IMR-90 (cell line): ENCODE data around the gene EHF. TPM values are rescaled to one million over a fixed set of nuclear protein-coding genes. Genes with fewer than 3 reads are reported as not detected.

Experiments used
- ATAC-seq: fragments of 200-7000 bp; cut with Tn5 transposase; 2 replicates; pipeline ENCODE4 v1.9.1; 2020; ENCODE audit warnings: low read depth, mild to moderate bottlenecking, moderate library complexity
- BruUV-seq: library from RNA; stranded (reverse); fragments of 400-500 nt; replicated peaks from 2 replicates; lab custom pipeline; 2021; lab: Mats Ljungman, UMichigan
- CTCF ChIA-PET: fragments of 300-600 bp; formaldehyde crosslinking; extraction: SDS; loops from one replicate; lab custom pipeline; 2021; ENCODE audit warnings: antibody characterized with exemption; lab: Yijun Ruan, JAX
- POLR2A ChIA-PET: fragments of 300-600 bp; sonication (Branson Sonifier 250); formaldehyde crosslinking; loops from one replicate; lab custom pipeline; 2022; ENCODE audit warnings: antibody characterized with exemption; ENCODE audit not compliant: unreplicated experiment; lab: Charles Lee
- DNase-seq: peaks from one replicate; pipeline ENCODE4 v3.0.0; 2013
- H2AFZ ChIP-seq: replicated peaks from 2 replicates; pipeline ENCODE3; 2013; ENCODE audit warnings: low read length, mild to moderate bottlenecking; ENCODE audit not compliant: poor library complexity
- H2AK5ac ChIP-seq: 2 replicates; pipeline ENCODE4 v1.6.1; 2013; ENCODE audit warnings: low read depth, low read length, inconsistent platforms
- H2AK9ac ChIP-seq: replicated peaks from 2 replicates; pipeline ENCODE3; 2013; ENCODE audit warnings: mild to moderate bottlenecking, low read depth, low read length, moderate library complexity; ENCODE audit not compliant: poor library complexity
- H2BK120ac ChIP-seq: 2 replicates; pipeline ENCODE4 v1.6.1; 2013; ENCODE audit warnings: low read depth, low read length, inconsistent platforms
- H2BK15ac ChIP-seq: 3 replicates; pipeline ENCODE4 v1.6.1; 2013; ENCODE audit warnings: low read depth, low read length, inconsistent platforms
- H2BK20ac ChIP-seq: 2 replicates; pipeline ENCODE4 v1.6.1; 2013; ENCODE audit warnings: low read depth, mild to moderate bottlenecking, inconsistent platforms, low read length, moderate library complexity
- H2BK5ac ChIP-seq: 2 replicates; pipeline ENCODE4 v1.6.1; 2013; ENCODE audit warnings: mild to moderate bottlenecking, low read depth, low read length, inconsistent platforms; ENCODE audit not compliant: poor library complexity, severe bottlenecking
- H3K14ac ChIP-seq: replicated peaks from 2 replicates; pipeline ENCODE4 v1.6.1; 2013; ENCODE audit warnings: low read depth, low read length, inconsistent platforms
- H3K18ac ChIP-seq: 2 replicates; pipeline ENCODE4 v1.6.1; 2013; ENCODE audit warnings: low read depth, low read length, control low read depth
- H3K23ac ChIP-seq: 2 replicates; pipeline ENCODE4 v1.6.1; 2013; ENCODE audit warnings: low read depth, low read length, inconsistent platforms
- H3K27ac ChIP-seq: 2 replicates; pipeline ENCODE4 v1.5.1; 2013; ENCODE audit warnings: mild to moderate bottlenecking, control low read depth, low read length; ENCODE audit not compliant: insufficient read depth
- H3K27me3 ChIP-seq: 2 replicates; pipeline ENCODE4 v1.6.1; 2013; ENCODE audit warnings: low read length; ENCODE audit not compliant: control insufficient read depth, insufficient read depth
- H3K36me3 ChIP-seq: 2 replicates; pipeline ENCODE4 v1.6.1; 2013; ENCODE audit warnings: low read length, mixed read lengths; ENCODE audit not compliant: control insufficient read depth, insufficient read depth
- H3K4ac ChIP-seq: 2 replicates; pipeline ENCODE4 v1.6.1; 2013; ENCODE audit warnings: low read depth, low read length, inconsistent platforms
- H3K4me1 ChIP-seq: 2 replicates; pipeline ENCODE4 v1.6.1; 2013; ENCODE audit warnings: low read length, mixed read lengths; ENCODE audit not compliant: control insufficient read depth, insufficient read depth
- H3K4me2 ChIP-seq: 2 replicates; pipeline ENCODE4 v1.6.1; 2013; ENCODE audit warnings: low read depth, mild to moderate bottlenecking, control low read depth, low read length, moderate library complexity
- H3K4me3 ChIP-seq: 2 replicates; pipeline ENCODE4 v1.5.1; 2013; ENCODE audit warnings: low read depth, mild to moderate bottlenecking, control low read depth, low read length, moderate library complexity; ENCODE audit not compliant: insufficient read depth
- H3K56ac ChIP-seq: 2 replicates; pipeline ENCODE4 v1.6.1; 2013; ENCODE audit warnings: low read length, inconsistent platforms; ENCODE audit not compliant: insufficient read depth; ENCODE audit errors: extremely low read depth
- H3K79me1 ChIP-seq, 2 experiments: 2 replicates each; pipeline ENCODE4 v1.6.1; 2013; ENCODE audit warnings: low read length in 2 of 2, inconsistent platforms in 1 of 2, low read depth in 1 of 2
- H3K9ac ChIP-seq: 2 replicates; pipeline ENCODE4 v1.6.1; 2013; ENCODE audit warnings: low read depth, low read length, control low read depth
- H3K9me1 ChIP-seq: 2 replicates; pipeline ENCODE4 v1.6.1; 2013; ENCODE audit warnings: low read length, inconsistent platforms; ENCODE audit not compliant: insufficient read depth
- H3K9me3 ChIP-seq: 2 replicates; pipeline ENCODE4 v1.6.1; 2013; ENCODE audit warnings: low read length; ENCODE audit not compliant: control insufficient read depth, insufficient read depth
- H4K20me1 ChIP-seq: 2 replicates; pipeline ENCODE4 v1.6.1; 2013; ENCODE audit warnings: low read length, inconsistent platforms; ENCODE audit not compliant: insufficient read depth
- H4K5ac ChIP-seq: 2 replicates; pipeline ENCODE4 v1.6.1; 2013; ENCODE audit warnings: mild to moderate bottlenecking, low read depth, low read length, control low read depth
- H4K8ac ChIP-seq, 2 experiments: 2 replicates each; pipeline ENCODE4 v1.6.1; 2013; ENCODE audit warnings: low read depth in 2 of 2, low read length in 2 of 2, control low read depth in 1 of 2, inconsistent platforms in 1 of 2
- H4K91ac ChIP-seq: 2 replicates; pipeline ENCODE4 v1.6.1; 2013; ENCODE audit warnings: low read depth, low read length, inconsistent platforms; ENCODE audit not compliant: insufficient read depth
- MAFK ChIP-seq: IDR thresholded peaks from 2 replicates; pipeline ENCODE4 v1.6.1; 2012; ENCODE audit warnings: low read depth, low read length, improper control_type of control experiment
- MAZ ChIP-seq: IDR thresholded peaks from 2 replicates; pipeline ENCODE4 v1.6.1; 2012; ENCODE audit warnings: low read depth, mild to moderate bottlenecking, low read length, improper control_type of control experiment, moderate library complexity, borderline replicate concordance
- POLR2A ChIP-seq: IDR thresholded peaks from 2 replicates; pipeline ENCODE4 v1.6.1; 2012; ENCODE audit warnings: mild to moderate bottlenecking, low read depth, low read length
- RFX5 ChIP-seq: IDR thresholded peaks from 2 replicates; pipeline ENCODE4 v1.8.0; 2012; ENCODE audit warnings: low read depth, mild to moderate bottlenecking, low read length, moderate library complexity
- SMC3 ChIP-seq: fragments of 150-350 bp; IDR thresholded peaks from 2 replicates; pipeline ENCODE4 v1.6.1; 2016; ENCODE audit warnings: low read depth, mild to moderate bottlenecking, antibody characterized with exemption, low read length, moderate library complexity
- WGBS, 2 experiments: methylation state at CpG; one replicate each; pipeline versions ENCODE4 v1.1.5 to v1.1.7; 2013; ENCODE audit warnings: missing lambda C conversion rate in 2 of 2; ENCODE audit not compliant: insufficient read length in 1 of 2; ENCODE audit errors: extremely low coverage in 2 of 2; 5-methylcytosine and 5-hydroxymethylcytosine counted together
- dilution Hi-C: fragments of 300-500 bp; cut with HindIII; formaldehyde crosslinking; loops from one replicate; pipeline ENCODE4 v1.14.3; 2018; ENCODE audit warnings: low sequenced_read_pairs; ENCODE audit not compliant: unreplicated experiment
- in situ Hi-C: fragments of 300-500 bp; cut with MboI; formaldehyde crosslinking; loops from 3 replicates; pipeline ENCODE4 v1.14.3; 2019; ENCODE audit warnings: low sequenced_read_pairs, inconsistent platforms, mixed read lengths
- intact Hi-C: fragments of 100-400 bp; cut with micrococcal nuclease; formaldehyde crosslinking; loops from 2 replicates; pipeline ENCODE4 v1.10.0; 2022
- polyA plus RNA-seq, 3 experiments: library from polyadenylated mRNA; depleted of rRNA; stranded (reverse); fragments of >200 nt; gene quantifications; 2 replicates each; pipeline ENCODE4 v1.2.3, GENCODE V29; 2012; ENCODE audit warnings: low replicate concordance in 1 of 3
- total RNA-seq: library from RNA; depleted of rRNA; stranded (reverse); fragments of >200 nt; gene quantifications from 2 replicates; pipeline ENCODE4 v1.2.3, GENCODE V29; 2012

Gene EHF
- total and polyA plus RNA-seq, 2 of the 4 experiments (the other 2 are of a cell fraction), result under 0.01 TPM; not detected in 1

DNA sequence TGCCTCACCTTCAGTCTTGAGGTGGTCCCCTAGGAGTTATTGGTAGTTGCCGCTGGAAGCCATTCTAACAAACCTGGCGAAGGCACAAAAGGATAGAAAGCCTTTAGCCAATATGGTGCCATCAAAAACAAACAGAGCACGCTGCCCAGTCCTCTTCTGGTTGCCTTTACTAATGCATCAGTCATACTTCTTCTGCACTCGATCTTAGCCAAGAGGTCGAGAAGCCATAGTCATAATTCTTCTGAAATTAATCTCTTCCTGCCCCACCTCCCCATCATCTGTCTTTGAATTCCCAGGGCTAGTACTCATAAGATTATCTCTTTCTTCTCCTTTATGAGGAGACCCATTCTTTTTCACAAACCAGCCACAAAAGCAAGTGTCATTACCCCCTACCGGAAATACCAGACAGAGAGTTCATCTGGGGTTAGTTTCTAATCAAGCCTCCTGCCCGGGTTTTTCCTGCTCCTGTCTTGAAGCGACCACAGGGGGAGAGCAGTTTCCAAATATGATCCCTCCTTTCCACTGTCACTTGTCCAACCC, 21.4 kb upstream of the EHF start (continued):
- TF ChIP-seq RFX5, result no peak

DNA sequence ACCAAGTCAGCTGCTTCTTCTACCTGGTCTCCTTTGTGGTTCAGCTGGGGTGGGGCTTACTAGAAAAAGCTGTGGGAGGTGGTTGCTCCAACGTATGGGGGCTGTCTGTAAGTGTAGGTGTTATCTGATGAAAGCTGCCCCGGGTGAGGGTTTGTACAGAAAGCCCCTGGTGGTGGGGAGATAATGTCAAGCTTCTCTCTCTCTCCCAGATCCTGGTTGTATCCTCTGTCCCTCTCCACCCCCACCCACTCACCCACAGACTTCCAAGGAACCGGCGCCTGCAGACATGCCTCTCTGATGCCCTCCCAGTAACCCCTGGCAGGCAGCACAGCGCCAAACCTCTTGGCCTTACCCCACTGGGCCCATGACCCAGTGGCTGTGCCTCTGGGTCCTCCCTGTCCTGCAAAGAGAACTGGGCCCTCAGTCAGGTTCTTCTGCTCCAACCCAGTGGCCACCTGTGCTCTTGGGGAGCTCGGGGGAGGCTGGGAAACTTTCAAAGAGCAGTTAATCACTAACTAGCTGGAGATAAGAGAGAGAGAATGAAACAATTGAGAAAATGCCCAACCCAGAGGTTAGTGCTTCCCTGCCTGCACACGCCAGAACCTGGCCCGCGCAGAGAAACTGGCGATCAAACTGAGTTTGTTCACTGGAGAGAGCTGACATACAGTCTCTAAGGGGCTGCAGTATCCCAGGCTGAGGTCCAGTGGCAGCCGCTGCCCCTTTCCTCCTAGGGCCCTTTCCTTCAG, 20.4 kb upstream of the EHF start:
- ATAC-seq, result 0 out of 2 replicates have a peak, but pooled peaks have one; percentile 4
- peak overlapping the region; percentile 98 for H2BK20ac ChIP-seq
- peak; percentile 8 for DNase-seq
- no peak overlapping the region for H3K4me3 ChIP-seq
- 0 out of 2 replicates have a peak overlapping the region, but pooled peaks have one; percentile 26 for H3K9ac ChIP-seq
- peak overlapping the region; percentile 100 for H2AK5ac ChIP-seq
- H4K20me1 ChIP-seq, result no peaks in the 10 kb centered on the region
- H4K91ac ChIP-seq, result peak overlapping the region; percentile 99
- peak overlapping the region; percentile 53 for H3K27ac ChIP-seq
- H3K4me1 ChIP-seq, result peaks cover 18% of the 10 kb centered on the region
- peaks cover 0 to 3% of the 10 kb centered on the region in 2 experiments; a peak in 1 of 4 replicates for H3K79me1 ChIP-seq
- WGBS, 2 experiments, result 45% methylated on average over 3 of the region's 11 CpGs; no CpG with 5 or more reads in 1 of the 2 experiments
- H3K9me3 ChIP-seq, result no peaks in the 10 kb centered on the region; the same call in 1 of the 2 replicates
- TF ChIP-seq MAZ, result no peak
- TF ChIP-seq SMC3, result no peak
- TF ChIP-seq POLR2A, result no peak
- no peak for TF ChIP-seq MAFK
- BruUV-seq, result no TSS peak
- peaks cover 14% of the 10 kb centered on the region for H3K9me1 ChIP-seq
- H3K36me3 ChIP-seq, result no peaks in the 10 kb centered on the region
- peak overlapping the region; percentile 73 for H3K56ac ChIP-seq
- POLR2A ChIA-PET, result no interaction called here
- dilution Hi-C loops (no loop called here), in situ Hi-C loops (no loop called here), intact Hi-C loops (no loop called here)
- CTCF ChIA-PET, result interaction anchor here (0.9 to 1.1 kb wide), 2 partner anchors 14 to 222 kb away, joined by 3 to 6 read pairs; no protein-coding TSS in a partner anchor
- peak overlapping the region; percentile 68 for H4K5ac ChIP-seq
- peak overlapping the region; percentile 25; the same call in 1 of the 2 replicates for H3K4me2 ChIP-seq
- H2BK15ac ChIP-seq, result peak overlapping the region; percentile 99
- peak overlapping the region; percentile 92 for H3K23ac ChIP-seq
- peak overlapping the region; percentile 98 for H3K14ac ChIP-seq
- peak overlapping the region; percentile 87 for H2BK5ac ChIP-seq
- H3K27me3 ChIP-seq, result no peaks in the 10 kb centered on the region
- peak overlapping the region; percentile 63 for H3K18ac ChIP-seq
- H4K8ac ChIP-seq, result peak overlapping the region; percentile 90 to 97
- peak overlapping the region; percentile 97 for H3K4ac ChIP-seq
- H2BK120ac ChIP-seq, result peak overlapping the region; percentile 100
- H2AFZ ChIP-seq, result peak overlapping the region; percentile 84
- peak overlapping the region; percentile 88 for H2AK9ac ChIP-seq
